8988T (cell line): ENCODE results near the gene SEPTIN6.
"Not testable (repeated sequence)": the region's sequence is repeated elsewhere in the genome, so short reads cannot be mapped to it uniquely, and the experiment has no call there.

Experiments
- DNase-seq: peaks from one replicate; pipeline ENCODE4 v3.0.0; 2011

SEPTIN6 gene

GRCh38 chrX:119690921-119691716 is 1.8 kb downstream of the SEPTIN6 start:
- no peak for DNase-seq

- DNase-seq = no peak
These were observed 4.1 kb downstream of the SEPTIN6 start for GRCh38 chrX:119688911-119689321.

GRCh38 chrX:119687661-119688413 is 5.1 kb downstream of the SEPTIN6 start:
- no peak for DNase-seq

GRCh38 chrX:119686087-119686691 is 6.8 kb downstream of the SEPTIN6 start:
- no peak for DNase-seq

- no peak for DNase-seq
These were observed 7.5 kb downstream of the SEPTIN6 start for GRCh38 chrX:119685225-119686066.

- DNase-seq = no peak
These were observed 8.1 kb downstream of the SEPTIN6 start for GRCh38 chrX:119684916-119685224.

GRCh38 chrX:119684312-119684711 is 8.7 kb downstream of the SEPTIN6 start:
- not testable (repeated sequence) for DNase-seq

- DNase-seq = no peak
These were observed 10.7 kb downstream of the SEPTIN6 start for GRCh38 chrX:119682019-119682989.

- DNase-seq = no peak
These were observed 15.3 kb downstream of the SEPTIN6 start for GRCh38 chrX:119677654-119677981.

GRCh38 chrX:119676949-119677653 is 15.9 kb downstream of the SEPTIN6 start:
- no peak for DNase-seq

- DNase-seq = no peak
These were observed 19.6 kb downstream of the SEPTIN6 start for GRCh38 chrX:119673336-119673735.

GRCh38 chrX:119672426-119672825 is 20.5 kb downstream of the SEPTIN6 start:
- DNase-seq = no peak

GRCh38 chrX:119669424-119670037 is 23.4 kb downstream of the SEPTIN6 start:
- DNase-seq = no peak

- no peak for DNase-seq
These were observed 25.7 kb downstream of the SEPTIN6 start for GRCh38 chrX:119667111-119667878.

GRCh38 chrX:119664877-119665276 is 28.1 kb downstream of the SEPTIN6 start:
- not testable (repeated sequence) for DNase-seq

GRCh38 chrX:119661486-119661885 is 31.5 kb downstream of the SEPTIN6 start:
- no peak for DNase-seq

GRCh38 chrX:119659522-119659921 is 33.4 kb downstream of the SEPTIN6 start:
- no peak for DNase-seq

- no peak for DNase-seq
These were observed 37.8 kb downstream of the SEPTIN6 start for GRCh38 chrX:119655125-119655524.

GRCh38 chrX:119654112-119654531 is 38.8 kb downstream of the SEPTIN6 start:
- DNase-seq = no peak

GRCh38 chrX:119648421-119648775 is 44.6 kb downstream of the SEPTIN6 start:
- no peak for DNase-seq
